Activated CD4-positive, alpha-beta T cell treated with anti-CD3 and anti-CD28 coated beads, Interleukin-2, amount 50 U/mL, for 48 hours (primary cell): ENCODE data around the gene NOM1.

Source experiments
- DNase-seq, 2 experiments: peaks; one replicate each; pipeline ENCODE4 v3.0.0-alpha.2; 2020

Gene NOM1

GRCh38 chr7:157017603-157018327 is 68.3 kb downstream of the NOM1 start:
- no peak for DNase-seq

GRCh38 chr7:157018328-157018996 is 69.0 kb downstream of the NOM1 start:
- peak in 1 of 2 experiments; percentile 13 for DNase-seq

- DNase-seq: no peak
Observed at GRCh38 chr7:157018997-157019608, 69.6 kb downstream of the NOM1 start.

- no peak for DNase-seq
Observed at GRCh38 chr7:157019718-157020451, 70.4 kb downstream of the NOM1 start.

GRCh38 chr7:157020514-157021070 is 71.1 kb downstream of the NOM1 start:
- no peak for DNase-seq

GRCh38 chr7:157021071-157021870 is 71.8 kb downstream of the NOM1 start:
- DNase-seq: no peak

- DNase-seq: no peak
Observed at GRCh38 chr7:157021871-157022680, 72.6 kb downstream of the NOM1 start.
